Measurements from ENCODE around the gene KRT9.

Gene KRT9

GRCh38 chr17:41553987-41554680 lies 17.7 kb downstream of the KRT9 start:
- no peaks in the 10 kb centered on the region for H3K9me3 Mint-ChIP-seq
- ATAC-seq (replicated peaks) (no peak), DNase-seq (no peak)
- no peaks in the 10 kb centered on the region for H3K36me3 Mint-ChIP-seq (ENCODE audit: insufficient read depth)
- H3K27me3 Mint-ChIP-seq, result peaks cover 63 to 76% of the 10 kb centered on the region in 2 donors
- peak overlapping the region in 1 of 2 donors; percentile 33 for H3K27ac Mint-ChIP-seq
- H3K4me3 Mint-ChIP-seq, result no peak overlapping the region
- peaks cover 3 to 4% of the 10 kb centered on the region in 2 donors for H3K4me1 Mint-ChIP-seq (ENCODE audit: low read depth in 2 of 2)

DNA sequence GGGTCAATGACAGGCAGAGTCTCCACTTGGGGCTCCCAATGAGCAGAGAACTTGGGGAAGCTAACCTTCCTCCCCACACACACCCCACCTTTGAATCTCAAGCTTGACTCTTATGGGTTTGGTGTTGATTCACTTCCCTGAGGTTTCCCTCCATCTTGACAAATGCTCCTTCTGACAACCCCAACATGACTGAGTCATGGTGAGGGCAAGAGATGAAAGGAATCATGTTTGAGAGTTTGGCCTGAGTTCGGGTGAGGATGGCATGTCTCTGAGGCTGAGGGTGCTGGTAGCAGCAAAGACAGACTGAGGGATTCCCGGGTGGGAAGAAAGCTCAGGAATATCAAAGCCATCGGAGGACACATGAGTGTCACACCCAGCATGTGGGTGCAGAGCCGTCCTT lies 18.7 kb downstream of the KRT9 start:
- Mint-ChIP-seq H3K4me3 (no peak overlapping the region), H3K27me3 (peaks cover 56 to 69% of the 10 kb centered on the region in 2 donors)

GRCh38 chr17:41552455-41552854 lies 19.4 kb downstream of the KRT9 start:
- Mint-ChIP-seq H3K4me3 (no peak overlapping the region), H3K27ac (no peak overlapping the region), H3K4me1 (ENCODE audit: low read depth in 2 of 2) (peaks cover 7 to 17% of the 10 kb centered on the region in 2 donors), H3K9me3 (no peaks in the 10 kb centered on the region), H3K36me3 (ENCODE audit: insufficient read depth) (no peaks in the 10 kb centered on the region), H3K27me3 (peaks cover 54 to 69% of the 10 kb centered on the region in 2 donors)
- ATAC-seq (replicated peaks) (no peak), DNase-seq (no peak)

More for the DNA sequence above, 18.7 kb downstream of the KRT9 start:
- DNase-seq, result no peak
- Mint-ChIP-seq H3K9me3 (no peaks in the 10 kb centered on the region), H3K27ac (no peak overlapping the region), H3K4me1 (ENCODE audit: low read depth in 2 of 2) (peaks cover 7 to 13% of the 10 kb centered on the region in 2 donors), H3K36me3 (ENCODE audit: insufficient read depth) (no peaks in the 10 kb centered on the region)
- no peak for ATAC-seq (replicated peaks)

- no peaks in the 10 kb centered on the region for H3K36me3 Mint-ChIP-seq (ENCODE audit: insufficient read depth)
- peaks cover 43 to 69% of the 10 kb centered on the region in 2 donors for H3K27me3 Mint-ChIP-seq
- DNase-seq (no peak), ATAC-seq (replicated peaks) (no peak)
- no peak overlapping the region for H3K4me3 Mint-ChIP-seq
- H3K27ac Mint-ChIP-seq, result no peak overlapping the region
- peaks cover 7 to 17% of the 10 kb centered on the region in 2 donors for H3K4me1 Mint-ChIP-seq (ENCODE audit: low read depth in 2 of 2)
- peaks cover 0 to 9% of the 10 kb centered on the region in 2 donors for H3K9me3 Mint-ChIP-seq
Measured at GRCh38 chr17:41551365-41551764, 20.5 kb downstream of the KRT9 start.

DNA sequence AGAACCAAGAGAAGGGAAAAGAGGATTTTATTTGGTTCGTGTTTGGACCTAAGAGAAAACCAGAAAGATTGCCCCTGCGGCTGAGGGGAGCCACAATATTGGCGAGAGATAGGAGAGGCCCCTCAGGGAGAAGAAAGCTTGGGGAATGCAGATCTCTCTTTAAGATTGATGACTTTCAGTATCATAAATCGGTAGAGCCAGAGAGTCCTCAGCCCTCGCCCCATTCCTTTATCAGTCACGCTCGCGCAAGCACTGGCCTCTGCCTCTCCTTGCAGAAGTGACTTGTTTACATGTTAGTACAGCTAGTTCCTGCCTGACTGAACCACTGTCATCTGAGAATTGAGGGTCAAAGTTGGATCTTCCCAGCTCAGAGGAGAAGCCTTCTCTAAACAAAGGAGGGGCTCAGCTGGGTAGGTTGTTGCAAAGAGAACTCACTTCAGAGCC lies 22.2 kb downstream of the KRT9 start:
- peaks cover 35 to 53% of the 10 kb centered on the region in 2 donors for H3K27me3 Mint-ChIP-seq
- no peak for ATAC-seq (replicated peaks)

DNA sequence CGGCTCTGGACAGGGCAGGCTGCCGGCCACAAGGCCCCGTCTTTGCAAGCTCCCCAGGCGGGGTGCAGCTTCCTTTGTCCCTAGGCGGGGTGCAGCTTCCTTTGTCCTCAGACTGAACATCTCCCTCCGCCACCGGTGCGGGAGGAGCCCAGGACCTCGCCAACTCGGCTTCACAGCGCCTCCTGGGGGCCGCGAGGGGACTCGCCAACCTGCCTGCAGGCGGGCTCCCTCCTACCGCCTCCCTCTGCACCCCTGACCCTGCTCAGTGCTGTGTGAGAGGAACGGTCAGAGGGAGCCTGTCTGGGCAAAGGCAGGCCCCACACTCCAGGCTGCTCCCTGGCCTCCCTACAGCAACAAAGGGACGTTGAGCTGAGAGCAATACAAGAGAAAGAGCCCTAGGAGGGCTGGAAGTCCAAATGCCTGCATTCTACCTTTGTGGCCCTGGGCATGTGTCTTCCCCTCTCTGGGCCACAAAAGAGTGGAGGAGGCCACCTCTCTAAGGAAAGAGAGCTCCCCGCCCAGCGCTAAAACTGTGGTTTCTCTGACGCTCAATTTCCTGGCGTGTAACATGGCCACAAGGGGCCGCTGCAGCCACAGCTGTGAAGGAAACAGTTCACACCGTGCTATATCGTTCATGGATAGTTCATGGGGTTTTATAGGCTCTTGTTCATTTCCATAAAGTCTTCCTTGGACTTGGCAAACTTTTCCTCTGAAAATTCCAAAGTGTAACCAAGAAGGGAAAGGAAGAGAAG lies 22.8 kb downstream of the KRT9 start:
- Mint-ChIP-seq H3K4me3 (peak overlapping the region; percentile 61 to 74), H3K27me3 (peaks cover 29 to 47% of the 10 kb centered on the region in 2 donors), H3K9me3 (peaks cover 0 to 9% of the 10 kb centered on the region in 2 donors), H3K27ac (peak overlapping the region; percentile 10 to 36), H3K36me3 (ENCODE audit: insufficient read depth) (no peaks in the 10 kb centered on the region), H3K4me1 (ENCODE audit: low read depth in 2 of 2) (peaks cover 7 to 17% of the 10 kb centered on the region in 2 donors)
- peak; percentile 84 to 87 (median 85) for DNase-seq
- ATAC-seq (replicated peaks), result peak; percentile 86

More for the DNA sequence above, 22.2 kb downstream of the KRT9 start:
- Mint-ChIP-seq H3K9me3 (peaks cover 0 to 9% of the 10 kb centered on the region in 2 donors), H3K36me3 (ENCODE audit: insufficient read depth) (no peaks in the 10 kb centered on the region), H3K4me1 (ENCODE audit: low read depth in 2 of 2) (peaks cover 7 to 17% of the 10 kb centered on the region in 2 donors), H3K27ac (peak overlapping the region; percentile 10 to 36), H3K4me3 (no peak overlapping the region)
- DNase-seq, result no peak

GRCh38 chr17:41547921-41548843 lies 23.7 kb downstream of the KRT9 start:
- Mint-ChIP-seq H3K27me3 (peaks cover 21 to 39% of the 10 kb centered on the region in 2 donors), H3K36me3 (ENCODE audit: insufficient read depth) (no peaks in the 10 kb centered on the region), H3K4me1 (ENCODE audit: low read depth in 2 of 2) (peaks cover 7 to 17% of the 10 kb centered on the region in 2 donors), H3K9me3 (peaks cover 0 to 9% of the 10 kb centered on the region in 2 donors), H3K27ac (peak overlapping the region in 1 of 2 donors; percentile 77), H3K4me3 (peak overlapping the region; percentile 61 to 74)
- DNase-seq, result peak in 1 of 3 experiments; percentile 12
- ATAC-seq (replicated peaks), result no peak

GRCh38 chr17:41547378-41547841 lies 24.4 kb downstream of the KRT9 start:
- Mint-ChIP-seq H3K36me3 (ENCODE audit: insufficient read depth) (no peaks in the 10 kb centered on the region), H3K4me3 (no peak overlapping the region), H3K27me3 (peaks cover 14 to 31% of the 10 kb centered on the region in 2 donors), H3K27ac (peak overlapping the region in 1 of 2 donors; percentile 77), H3K4me1 (ENCODE audit: low read depth in 2 of 2) (peaks cover 7 to 17% of the 10 kb centered on the region in 2 donors), H3K9me3 (peaks cover 0 to 9% of the 10 kb centered on the region in 2 donors)
- DNase-seq (no peak), ATAC-seq (replicated peaks) (no peak)

GRCh38 chr17:41546819-41547218 lies 25.0 kb downstream of the KRT9 start:
- H3K4me3 Mint-ChIP-seq, result no peak overlapping the region
- H3K36me3 Mint-ChIP-seq (ENCODE audit: insufficient read depth), result no peaks in the 10 kb centered on the region

GRCh38 chr17:41545829-41546410 lies 25.9 kb downstream of the KRT9 start:
- DNase-seq, result no peak
- Mint-ChIP-seq H3K27me3 (peaks cover 7 to 20% of the 10 kb centered on the region in 2 donors), H3K27ac (no peak overlapping the region), H3K4me3 (no peak overlapping the region), H3K4me1 (ENCODE audit: low read depth in 2 of 2) (peaks cover 7 to 17% of the 10 kb centered on the region in 2 donors), H3K9me3 (peaks cover 0 to 9% of the 10 kb centered on the region in 2 donors), H3K36me3 (ENCODE audit: insufficient read depth) (no peaks in the 10 kb centered on the region)
- no peak for ATAC-seq (replicated peaks)

More at GRCh38 chr17:41546819-41547218, 25.0 kb downstream of the KRT9 start:
- Mint-ChIP-seq H3K27me3 (peaks cover 10 to 25% of the 10 kb centered on the region in 2 donors), H3K27ac (no peak overlapping the region), H3K4me1 (ENCODE audit: low read depth in 2 of 2) (peaks cover 7 to 17% of the 10 kb centered on the region in 2 donors), H3K9me3 (peaks cover 0 to 9% of the 10 kb centered on the region in 2 donors)
- no peak for ATAC-seq (replicated peaks)
- no peak for DNase-seq

GRCh38 chr17:41544935-41545334 lies 26.9 kb downstream of the KRT9 start:
- peaks cover 0 to 9% of the 10 kb centered on the region in 2 donors for H3K9me3 Mint-ChIP-seq
- H3K27me3 Mint-ChIP-seq, result peaks cover 7 to 20% of the 10 kb centered on the region in 2 donors
- ATAC-seq (replicated peaks) (no peak), DNase-seq (no peak)
- H3K4me1 Mint-ChIP-seq (ENCODE audit: low read depth in 2 of 2), result peaks cover 7 to 17% of the 10 kb centered on the region in 2 donors
- H3K27ac Mint-ChIP-seq, result no peak overlapping the region
- H3K4me3 Mint-ChIP-seq, result no peak overlapping the region
- H3K36me3 Mint-ChIP-seq (ENCODE audit: insufficient read depth), result no peaks in the 10 kb centered on the region

DNA sequence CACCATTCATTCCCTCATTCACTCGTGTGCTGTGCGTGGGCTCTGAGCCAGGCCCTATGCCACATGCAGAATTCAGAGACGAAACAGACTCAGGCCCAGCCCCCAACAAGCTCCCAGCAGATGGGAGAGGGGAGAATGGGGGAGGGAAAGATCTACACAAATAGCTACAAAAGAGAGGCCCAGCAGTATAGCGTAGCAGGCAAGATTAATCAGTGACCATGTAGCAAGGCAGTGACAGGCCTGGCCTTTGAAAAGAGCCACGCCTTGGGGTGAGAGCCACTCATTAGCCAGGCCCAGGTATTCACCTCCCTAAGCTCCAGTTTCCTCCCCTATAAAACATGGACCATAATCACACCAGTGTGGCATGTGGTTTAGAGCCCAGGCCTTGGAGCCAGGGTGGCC lies 27.4 kb downstream of the KRT9 start:
- Mint-ChIP-seq H3K4me1 (ENCODE audit: low read depth in 2 of 2) (peaks cover 6 to 17% of the 10 kb centered on the region in 2 donors), H3K4me3 (no peak overlapping the region), H3K9me3 (peaks cover 0 to 9% of the 10 kb centered on the region in 2 donors), H3K36me3 (ENCODE audit: insufficient read depth) (no peaks in the 10 kb centered on the region), H3K27ac (no peak overlapping the region), H3K27me3 (peaks cover 7 to 20% of the 10 kb centered on the region in 2 donors)
- no peak for ATAC-seq (replicated peaks)
- DNase-seq, result no peak
